Mucosa of rectum (tissue), 2 donors: ENCODE data around the gene VAV2.

Experiments used
- H3K27ac ChIP-seq, 2 donors: one replicate each; pipeline ENCODE4 v1.7.0; 2013; ENCODE audit warnings: inconsistent platforms in 2 of 2, low read depth in 2 of 2, low read length in 2 of 2
- H3K27me3 ChIP-seq, 2 donors: one replicate each; pipeline ENCODE4 v1.7.0; 2013; ENCODE audit warnings: low read length in 2 of 2; ENCODE audit not compliant: control insufficient read depth in 2 of 2, insufficient read depth in 2 of 2
- H3K36me3 ChIP-seq, 2 donors: one replicate each; pipeline ENCODE4 v1.7.0; 2013; ENCODE audit warnings: low read length in 2 of 2; ENCODE audit not compliant: control insufficient read depth in 2 of 2, insufficient read depth in 2 of 2
- H3K4me1 ChIP-seq, 2 donors: one replicate each; pipeline ENCODE4 v1.7.0; 2013; ENCODE audit warnings: low read length in 2 of 2, mild to moderate bottlenecking in 1 of 2; ENCODE audit not compliant: control insufficient read depth in 2 of 2, insufficient read depth in 2 of 2
- H3K4me3 ChIP-seq, 2 donors: one replicate each; pipeline ENCODE4 v1.7.0; 2013; ENCODE audit warnings: low read length in 2 of 2
- H3K9ac ChIP-seq, 2 donors: one replicate each; pipeline ENCODE4 v1.7.0; 2013; ENCODE audit warnings: low read length in 2 of 2, low read depth in 1 of 2, mild to moderate bottlenecking in 1 of 2
- H3K9me3 ChIP-seq, 2 donors: one replicate each; pipeline ENCODE4 v1.7.0; 2013; ENCODE audit warnings: low read length in 2 of 2; ENCODE audit not compliant: control insufficient read depth in 2 of 2
- donor health status: healthy.
- donor health status: Normal muscosa, but diverticular disease.

Gene VAV2

DNA sequence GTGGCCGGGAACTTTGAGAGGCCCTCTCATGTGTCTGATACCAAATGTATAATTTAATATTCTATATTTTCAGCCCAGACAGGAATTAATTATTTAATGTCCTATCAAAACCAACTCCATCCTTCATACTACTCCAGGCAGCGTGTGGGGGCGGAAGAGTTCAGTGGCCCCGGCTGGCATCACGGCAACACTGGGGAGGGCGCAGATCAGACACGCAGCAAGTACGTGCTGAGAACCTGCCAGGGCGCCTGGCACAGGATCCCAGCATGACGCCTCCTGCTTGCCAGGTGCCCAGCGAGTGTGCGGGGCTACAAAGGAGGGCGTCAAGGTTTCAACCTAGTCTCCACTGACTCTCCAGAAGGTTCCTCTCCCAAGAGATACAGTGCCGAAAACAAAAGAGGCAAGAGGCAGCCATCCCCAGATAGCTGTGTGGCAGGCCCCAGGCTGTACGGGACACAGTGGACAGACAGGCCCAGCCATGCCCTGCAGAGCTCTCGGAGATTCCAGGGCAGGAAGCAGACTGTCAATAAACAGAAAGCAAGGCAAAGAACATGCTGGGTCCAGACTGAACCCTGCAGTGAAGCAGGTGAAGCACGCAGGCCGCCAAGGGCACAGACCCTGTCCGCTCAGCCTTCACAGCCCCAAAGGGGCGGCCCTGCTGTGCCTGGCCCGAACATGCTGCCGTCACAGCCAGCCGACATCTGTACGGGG is 110.3 kb downstream of the VAV2 start:
- Histone ChIP-seq H3K9ac (no peak overlapping the region), H3K27me3 (no peaks in the 10 kb centered on the region), H3K27ac (no peak overlapping the region), H3K4me1 (no peaks in the 10 kb centered on the region), H3K4me3 (no peak overlapping the region), H3K36me3 (no peaks in the 10 kb centered on the region), H3K9me3 (no peaks in the 10 kb centered on the region)

GRCh38 chr9:133880851-133881661 is 111.1 kb downstream of the VAV2 start:
- no peak overlapping the region for H3K4me3 ChIP-seq
- H3K4me1 ChIP-seq: no peaks in the 10 kb centered on the region
- H3K27me3 ChIP-seq: no peaks in the 10 kb centered on the region
- H3K27ac ChIP-seq: no peak overlapping the region
- no peaks in the 10 kb centered on the region for H3K9me3 ChIP-seq
- no peak overlapping the region for H3K9ac ChIP-seq
- no peaks in the 10 kb centered on the region for H3K36me3 ChIP-seq

DNA sequence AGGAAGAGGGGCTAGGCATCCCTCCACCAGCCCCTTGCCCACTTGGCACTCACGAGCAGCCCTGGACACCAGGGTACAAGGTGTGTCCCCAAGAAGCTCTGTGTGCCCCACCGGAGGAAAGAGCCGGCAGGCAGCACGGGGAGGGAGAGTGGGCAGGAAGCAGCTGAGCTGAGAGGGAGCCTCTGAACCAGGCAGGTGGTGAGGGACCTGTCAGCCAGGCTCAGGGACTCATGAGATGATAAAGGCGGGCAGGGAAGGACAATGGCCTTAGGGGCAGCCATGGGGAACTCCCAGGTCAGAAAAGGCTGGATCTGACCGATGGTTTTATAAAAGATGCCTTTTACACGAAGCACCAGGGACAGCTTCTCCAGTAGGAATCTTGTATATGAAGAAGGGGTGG is 112.0 kb downstream of the VAV2 start:
- Histone ChIP-seq H3K9ac (no peak overlapping the region), H3K9me3 (no peaks in the 10 kb centered on the region), H3K27ac (no peak overlapping the region), H3K4me1 (no peaks in the 10 kb centered on the region), H3K4me3 (no peak overlapping the region), H3K27me3 (no peaks in the 10 kb centered on the region), H3K36me3 (no peaks in the 10 kb centered on the region)

DNA sequence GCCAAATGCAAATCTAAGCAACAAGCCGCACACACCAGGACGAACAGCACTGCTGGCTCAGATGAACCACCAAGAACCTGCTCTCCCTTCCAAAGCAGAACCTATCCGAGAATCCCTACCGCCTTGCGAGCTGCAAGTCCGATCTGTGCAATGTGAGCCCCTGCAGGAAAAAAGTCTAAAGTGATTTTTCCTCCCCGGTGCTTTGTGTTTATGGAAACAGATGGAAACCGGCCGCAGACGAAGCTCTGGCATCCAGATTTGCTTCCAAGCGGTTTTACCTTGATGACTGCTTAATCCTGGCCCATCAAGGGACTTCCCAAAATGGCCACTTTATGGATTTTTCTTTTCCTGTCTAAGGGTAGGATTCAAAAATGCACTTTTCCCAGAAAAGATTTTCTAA is 112.5 kb downstream of the VAV2 start:
- H3K4me3 ChIP-seq: no peak overlapping the region
- no peaks in the 10 kb centered on the region for H3K27me3 ChIP-seq
- H3K36me3 ChIP-seq: no peaks in the 10 kb centered on the region
- no peak overlapping the region for H3K27ac ChIP-seq
- H3K4me1 ChIP-seq: no peaks in the 10 kb centered on the region
- H3K9ac ChIP-seq: no peak overlapping the region
- no peaks in the 10 kb centered on the region for H3K9me3 ChIP-seq

DNA sequence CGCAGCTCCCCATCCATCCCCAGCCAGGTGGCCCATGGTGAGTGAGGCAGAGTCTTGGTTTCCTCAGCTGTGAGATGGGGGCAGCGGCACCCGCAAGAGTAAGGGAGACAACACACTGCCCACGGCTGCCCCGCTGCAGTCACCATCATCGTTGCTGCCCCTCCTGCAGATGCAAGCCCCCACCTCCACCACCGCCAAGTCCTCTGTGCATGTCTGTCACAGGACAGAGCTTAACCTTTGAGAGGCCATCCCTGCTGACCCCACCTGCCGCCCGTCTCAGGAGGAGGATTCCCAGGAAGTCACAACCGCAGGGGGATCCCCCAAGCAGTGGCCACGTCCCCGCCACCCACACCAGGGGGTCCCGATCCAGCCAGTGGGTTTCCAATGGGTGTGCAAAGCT is 113.7 kb downstream of the VAV2 start:
- H3K9me3 ChIP-seq: no peaks in the 10 kb centered on the region
- H3K4me1 ChIP-seq: peaks cover 0 to 3% of the 10 kb centered on the region in 2 donors
- H3K9ac ChIP-seq: no peak overlapping the region
- no peak overlapping the region for H3K27ac ChIP-seq
- H3K27me3 ChIP-seq: no peaks in the 10 kb centered on the region
- no peaks in the 10 kb centered on the region for H3K36me3 ChIP-seq
- no peak overlapping the region for H3K4me3 ChIP-seq

- no peak overlapping the region for H3K27ac ChIP-seq
- H3K9me3 ChIP-seq: no peaks in the 10 kb centered on the region
- peaks cover 0 to 3% of the 10 kb centered on the region in 2 donors for H3K4me1 ChIP-seq
Measured at GRCh38 chr9:133877967-133878366, 114.2 kb downstream of the VAV2 start.

DNA sequence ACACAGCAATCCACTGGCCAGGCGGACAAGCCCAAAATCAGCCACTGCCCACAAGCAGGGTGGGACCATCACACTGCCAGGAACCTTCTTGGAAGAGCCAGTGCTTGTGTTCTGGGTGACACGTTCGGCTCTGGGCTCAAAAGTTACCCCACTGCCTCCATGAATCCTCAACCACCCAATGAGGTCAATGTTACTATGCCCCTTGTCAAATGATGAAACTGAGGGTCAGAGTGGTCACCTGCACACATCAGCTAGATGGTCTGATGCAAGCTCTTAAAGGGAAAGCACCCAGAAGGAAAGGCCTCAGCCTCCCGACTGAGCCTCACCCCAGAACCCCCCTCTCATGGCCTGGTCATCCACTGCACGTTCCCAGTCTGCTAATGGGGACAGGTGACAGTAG is 114.8 kb downstream of the VAV2 start:
- no peaks in the 10 kb centered on the region for H3K36me3 ChIP-seq
- no peaks in the 10 kb centered on the region for H3K9me3 ChIP-seq
- H3K4me3 ChIP-seq: no peak overlapping the region
- H3K27ac ChIP-seq: no peak overlapping the region
- no peak overlapping the region for H3K9ac ChIP-seq
- H3K27me3 ChIP-seq: no peaks in the 10 kb centered on the region
- H3K4me1 ChIP-seq: peaks cover 0 to 3% of the 10 kb centered on the region in 2 donors

More at GRCh38 chr9:133877967-133878366, 114.2 kb downstream of the VAV2 start:
- no peaks in the 10 kb centered on the region for H3K36me3 ChIP-seq
- no peak overlapping the region for H3K9ac ChIP-seq
- H3K27me3 ChIP-seq: no peaks in the 10 kb centered on the region
- H3K4me3 ChIP-seq: no peak overlapping the region

DNA sequence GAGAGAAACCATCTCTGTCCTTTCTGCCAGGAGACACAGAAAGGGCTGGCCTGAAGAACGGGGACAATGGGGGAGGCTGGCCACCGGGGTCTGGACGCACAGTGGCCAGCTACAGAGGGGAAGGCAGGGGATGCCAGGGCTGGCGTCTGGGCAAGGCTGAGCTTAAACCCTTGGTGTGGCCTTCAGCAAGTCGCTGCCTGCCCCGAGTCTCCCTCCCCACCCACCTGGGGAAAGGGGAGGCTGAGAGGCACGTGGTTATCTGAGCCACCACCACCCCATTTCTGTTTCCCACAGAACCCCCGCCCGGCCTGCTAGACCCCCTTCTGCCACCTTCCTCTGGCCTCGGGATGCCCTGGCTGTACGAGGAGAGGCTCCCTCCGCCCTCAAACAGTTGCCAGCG is 115.3 kb downstream of the VAV2 start:
- Histone ChIP-seq H3K9me3 (no peaks in the 10 kb centered on the region), H3K9ac (no peak overlapping the region), H3K4me1 (peaks cover 0 to 3% of the 10 kb centered on the region in 2 donors), H3K36me3 (no peaks in the 10 kb centered on the region), H3K27me3 (no peaks in the 10 kb centered on the region), H3K4me3 (no peak overlapping the region), H3K27ac (no peak overlapping the region)

- H3K27ac ChIP-seq: no peak overlapping the region
- no peaks in the 10 kb centered on the region for H3K36me3 ChIP-seq
- H3K9me3 ChIP-seq: no peaks in the 10 kb centered on the region
- H3K4me1 ChIP-seq: peaks cover 0 to 3% of the 10 kb centered on the region in 2 donors
- no peaks in the 10 kb centered on the region for H3K27me3 ChIP-seq
- no peak overlapping the region for H3K9ac ChIP-seq
- H3K4me3 ChIP-seq: no peak overlapping the region
Measured at GRCh38 chr9:133876144-133876543, 116.0 kb downstream of the VAV2 start.

DNA sequence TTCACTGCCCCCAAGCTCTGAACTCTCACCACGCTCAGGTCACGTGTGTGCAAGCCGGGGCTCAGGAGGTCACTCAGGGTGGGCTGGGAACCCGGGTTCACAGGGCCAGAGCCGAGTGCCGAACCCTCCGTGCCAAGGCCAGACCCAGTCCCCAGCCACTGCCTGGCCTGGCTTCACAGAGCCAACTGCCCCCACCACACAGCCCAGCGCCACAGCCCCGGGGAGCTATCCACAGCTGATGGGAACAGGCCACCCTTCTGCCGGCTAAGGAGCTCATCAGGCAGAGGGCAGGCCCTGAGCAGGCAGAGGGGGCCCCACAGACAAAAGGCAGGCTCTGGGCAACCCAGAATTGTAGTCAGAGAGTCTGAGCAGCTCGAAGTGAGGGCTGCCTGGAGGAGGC is 117.0 kb downstream of the VAV2 start:
- Histone ChIP-seq H3K27ac (no peak overlapping the region), H3K4me3 (no peak overlapping the region), H3K9me3 (no peaks in the 10 kb centered on the region), H3K36me3 (no peaks in the 10 kb centered on the region), H3K27me3 (no peaks in the 10 kb centered on the region), H3K9ac (no peak overlapping the region), H3K4me1 (peaks cover 0 to 3% of the 10 kb centered on the region in 2 donors)
